CD4-positive, alpha-beta T cell treated with Interleukin-6 at 100 ng/mL for 8 hours (primary cell): ENCODE data around the gene MZB1.

Source experiments
- DNase-seq: peaks from one replicate; pipeline ENCODE4 v3.0.0-alpha.2; 2020; ENCODE audit warnings: mixed read lengths, low spot score

The MZB1 gene, protein sequence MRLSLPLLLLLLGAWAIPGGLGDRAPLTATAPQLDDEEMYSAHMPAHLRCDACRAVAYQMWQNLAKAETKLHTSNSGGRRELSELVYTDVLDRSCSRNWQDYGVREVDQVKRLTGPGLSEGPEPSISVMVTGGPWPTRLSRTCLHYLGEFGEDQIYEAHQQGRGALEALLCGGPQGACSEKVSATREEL

DNA sequence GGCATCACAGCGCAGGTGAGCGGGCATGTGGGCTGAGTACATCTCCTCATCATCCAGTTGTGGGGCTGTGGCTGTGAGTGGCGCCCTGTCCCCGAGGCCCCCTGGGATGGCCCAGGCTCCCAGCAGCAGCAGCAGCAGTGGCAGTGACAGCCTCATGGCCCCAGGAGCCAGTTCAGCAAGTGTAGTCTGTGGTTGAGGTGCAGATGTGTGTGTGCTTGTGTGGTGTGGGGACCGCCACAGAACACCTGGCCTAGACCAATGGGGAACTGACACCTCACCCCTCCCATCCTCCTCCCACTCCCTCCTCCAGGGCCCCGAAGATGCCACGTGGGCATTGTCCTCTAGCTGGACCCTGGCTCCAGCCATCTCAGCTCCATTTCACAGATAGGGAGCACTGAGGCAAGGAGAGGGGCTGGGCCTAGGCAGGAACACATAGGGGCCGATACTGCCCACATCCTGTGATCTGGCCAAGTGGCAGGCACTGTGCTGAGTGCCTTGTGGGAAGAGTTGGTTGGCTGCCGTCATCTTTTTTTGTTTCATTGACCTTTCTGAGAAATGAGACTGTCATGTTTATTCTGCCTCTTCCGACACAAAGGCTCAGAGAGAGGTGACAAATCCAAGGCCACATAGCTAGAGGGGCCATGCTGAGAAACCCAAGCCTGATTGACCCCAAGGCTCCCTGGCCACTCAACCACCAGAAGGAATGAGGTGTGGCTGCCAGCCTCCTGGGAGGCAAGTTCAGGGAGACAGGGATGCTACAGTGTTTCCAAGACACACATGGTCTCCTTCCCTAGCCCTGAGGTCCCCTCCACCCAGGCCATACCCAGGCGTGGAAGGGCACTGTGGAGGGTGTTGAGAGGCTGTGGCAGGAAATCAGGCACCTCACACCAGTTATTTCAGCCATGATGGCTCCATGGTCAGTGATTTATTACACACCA lies at the start of gene MZB1:
TSS of gene MZB1 (minus strand) at position 213 of the 938 bp plus-strand sequence. CDS start at position 156, 57 bp downstream.
- peak; percentile 50 for DNase-seq

DNA sequence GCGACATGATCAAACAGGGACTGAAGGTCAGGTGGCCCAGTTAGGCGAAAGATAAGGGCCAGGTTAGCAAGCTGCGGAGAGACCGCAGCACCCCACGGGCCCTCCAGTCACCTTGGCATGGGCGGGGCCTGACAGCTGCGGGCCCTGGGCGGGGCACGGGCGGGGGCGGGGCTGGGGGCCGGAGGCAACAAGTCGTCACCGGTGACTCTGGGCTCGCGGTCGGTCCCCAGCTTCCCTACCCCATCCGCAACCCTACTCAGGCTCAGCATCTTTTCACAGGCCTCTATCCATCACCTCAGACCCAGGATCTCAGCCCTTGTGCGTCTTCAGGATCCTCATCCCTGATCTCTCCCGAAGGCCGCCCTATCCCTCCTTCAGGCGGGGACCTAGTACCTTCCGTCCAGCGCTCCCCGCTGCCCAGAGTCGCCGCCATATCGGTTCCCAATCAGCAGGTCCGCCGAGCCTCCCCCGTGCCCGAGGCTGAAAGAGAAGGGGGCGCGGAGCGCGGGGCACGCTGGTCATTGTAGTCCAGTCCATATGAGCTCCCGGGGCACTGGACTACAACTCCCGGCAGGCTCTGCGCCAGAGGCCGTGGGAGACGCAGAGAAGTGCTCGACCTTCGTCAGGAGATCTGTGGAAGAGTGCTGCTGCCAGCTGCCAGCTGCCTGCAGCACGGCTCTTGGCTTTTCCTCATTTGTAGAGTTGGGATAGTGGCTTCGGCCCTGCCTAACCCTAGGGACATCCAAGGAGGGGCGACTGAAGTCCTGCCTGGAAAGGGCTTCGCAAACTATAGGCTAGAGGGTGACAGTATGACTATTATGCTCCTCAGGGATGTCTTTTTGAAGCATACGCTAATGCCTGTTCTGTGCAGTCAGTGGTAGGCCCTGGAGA lies 49.5 kb upstream of the MZB1 start, which contains the start of gene DNAJC18:
TSS of gene DNAJC18 (minus strand) at position 513 of the 891 bp plus-strand sequence. CDS start at position 433, 80 bp downstream.
- peak; percentile 89 for DNase-seq

DNA sequence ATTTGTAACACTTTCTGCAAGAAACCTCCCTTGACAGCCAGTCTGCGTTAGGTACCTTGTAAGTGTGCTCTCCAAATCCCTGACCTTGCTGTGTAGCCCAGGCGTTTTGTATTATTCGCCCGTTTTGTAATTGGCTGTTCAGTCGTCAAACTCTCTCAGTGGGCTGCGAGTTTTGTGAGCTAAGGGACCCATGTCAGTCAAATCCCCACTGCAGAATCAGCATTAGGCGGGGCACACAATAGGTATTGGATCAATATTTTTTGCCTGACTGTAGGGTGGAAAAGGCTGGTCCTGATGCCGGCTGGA lies 48.9 kb upstream of the MZB1 start:
- DNase-seq = no peak

DNA sequence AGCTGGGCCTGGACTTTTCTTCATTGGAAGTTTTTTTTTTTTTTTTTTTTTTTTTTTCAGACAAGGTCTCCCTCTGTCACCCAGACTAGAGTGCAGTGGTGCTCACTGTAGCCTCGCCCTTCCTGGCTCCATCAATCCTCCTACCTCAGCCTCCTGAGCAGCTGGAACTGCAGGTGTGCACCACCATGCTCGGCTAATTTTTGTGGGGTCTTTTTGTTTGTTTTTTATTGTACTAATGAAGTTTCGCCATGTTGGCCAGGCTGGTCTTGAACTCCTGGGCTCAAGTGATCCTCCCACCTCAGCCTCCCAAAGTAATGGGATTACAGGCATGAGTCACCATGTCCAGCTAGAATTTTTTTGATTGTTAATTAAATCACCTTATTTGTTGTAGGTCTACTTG lies 46.0 kb upstream of the MZB1 start:
- DNase-seq = no peak

DNA sequence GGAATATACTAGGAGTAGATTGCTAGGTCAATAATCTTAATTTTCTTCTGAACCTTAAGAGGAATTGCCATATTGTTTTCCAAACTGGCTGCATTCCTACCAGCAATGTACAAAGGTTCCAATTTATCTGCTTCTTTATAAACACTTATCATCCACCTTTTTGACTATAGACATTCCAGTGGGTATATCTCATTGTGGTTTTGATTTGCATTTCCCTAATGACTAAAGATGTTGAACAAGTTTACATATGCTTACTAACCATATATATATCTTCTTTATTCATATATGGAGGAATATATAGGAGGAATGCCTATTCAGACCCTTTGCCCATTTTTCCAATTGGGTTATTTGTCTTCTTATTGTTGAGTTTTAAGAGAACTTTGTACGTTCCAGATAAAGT lies 42.0 kb upstream of the MZB1 start:
- DNase-seq = no peak

DNA sequence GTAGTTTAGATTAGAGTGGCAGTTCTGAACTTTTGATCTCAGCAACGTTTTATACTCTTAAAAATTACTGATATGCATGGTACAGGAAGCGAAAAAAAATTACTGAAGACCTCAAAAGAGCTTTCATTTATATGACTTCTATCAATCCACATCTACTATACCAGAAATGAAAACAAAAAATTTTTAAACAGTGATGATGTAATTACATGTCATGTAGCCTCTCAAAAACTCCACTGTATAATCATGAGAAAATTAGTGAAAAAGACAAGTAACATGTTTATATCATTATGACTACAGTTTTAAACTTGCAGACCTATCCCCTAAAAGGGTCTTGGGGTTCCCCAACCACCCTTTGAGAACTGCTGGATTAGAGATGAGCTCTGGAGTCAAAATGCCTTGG lies 40.3 kb upstream of the MZB1 start:
- no peak for DNase-seq

DNA sequence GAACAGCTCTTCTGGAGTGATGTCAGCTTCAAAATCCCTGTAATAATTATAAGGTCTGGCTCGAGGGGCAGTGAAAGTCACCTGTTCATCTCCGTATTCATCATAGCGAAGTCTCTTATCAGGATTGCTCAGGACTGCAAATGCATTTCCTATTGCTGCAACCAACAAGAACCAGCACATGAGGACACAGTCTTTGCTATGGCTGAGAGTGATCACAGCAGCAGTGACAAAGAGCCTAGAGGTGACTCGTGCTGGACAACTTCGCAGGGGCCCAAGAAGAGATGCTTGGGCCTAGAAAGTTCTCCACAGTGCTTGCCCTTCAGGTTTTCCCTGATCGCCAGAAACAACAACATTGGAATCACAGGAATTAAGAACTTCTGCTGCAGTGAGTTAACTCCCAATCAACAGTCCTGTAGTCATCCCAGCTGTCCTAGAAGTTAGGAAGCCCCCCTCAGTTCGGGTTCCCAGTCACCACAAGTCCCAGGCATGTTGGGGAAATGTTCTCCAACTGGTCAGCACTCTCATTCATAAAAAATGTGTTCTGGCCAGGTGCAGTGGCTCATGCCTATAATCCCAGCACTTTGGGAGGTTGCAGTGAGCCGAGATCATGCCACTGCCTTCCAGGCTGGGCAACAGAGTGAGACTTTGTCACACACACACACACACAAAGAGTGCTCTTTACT lies 36.6 kb upstream of the MZB1 start:
- DNase-seq = no peak

DNA sequence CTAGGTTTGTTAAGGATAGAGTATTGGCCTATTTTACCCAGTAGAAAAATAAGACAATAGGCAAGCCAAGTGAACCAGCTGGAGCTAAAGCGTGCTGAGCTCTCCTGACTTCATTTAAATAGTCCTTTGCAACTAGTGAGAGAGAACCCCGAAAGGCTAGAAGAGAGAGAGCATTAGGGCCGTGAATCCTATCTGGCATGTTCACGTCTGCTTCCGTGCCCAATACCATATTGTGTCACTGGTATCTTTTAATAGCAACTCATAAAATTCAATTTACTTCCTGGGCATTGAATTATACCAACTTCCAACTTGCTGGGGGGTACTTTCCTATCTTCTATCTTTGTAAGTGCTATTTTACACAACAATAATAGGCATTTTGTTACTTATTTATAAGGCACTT lies 35.8 kb upstream of the MZB1 start:
- DNase-seq = no peak

DNA sequence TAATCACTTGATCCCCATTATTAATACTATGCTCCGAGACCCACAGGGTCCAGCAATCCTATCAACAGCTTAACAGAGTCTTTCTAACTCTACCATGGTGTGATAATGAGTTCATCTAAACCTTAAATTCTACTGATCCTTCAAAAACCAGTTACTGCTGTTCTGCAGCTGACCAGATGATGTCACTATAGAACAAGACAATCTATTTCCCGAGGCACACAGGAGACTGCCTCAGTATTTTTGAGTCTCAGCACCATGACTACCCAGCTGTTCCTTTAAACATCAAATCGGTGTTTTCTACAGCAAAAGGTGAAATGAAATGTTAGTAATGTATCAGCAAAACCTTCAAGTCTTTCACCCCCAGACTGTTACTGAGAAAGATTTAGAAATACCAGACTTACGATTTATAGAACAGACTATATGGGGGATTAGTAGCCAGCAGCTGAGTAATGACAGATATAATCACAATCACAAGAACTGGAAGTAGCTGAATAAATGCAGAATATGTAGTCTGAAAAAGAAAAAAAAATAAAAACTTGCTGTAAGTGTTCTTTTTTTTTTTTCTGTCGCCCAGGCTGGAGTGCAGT lies 32.7 kb upstream of the MZB1 start:
- peak; percentile 78 for DNase-seq

DNA sequence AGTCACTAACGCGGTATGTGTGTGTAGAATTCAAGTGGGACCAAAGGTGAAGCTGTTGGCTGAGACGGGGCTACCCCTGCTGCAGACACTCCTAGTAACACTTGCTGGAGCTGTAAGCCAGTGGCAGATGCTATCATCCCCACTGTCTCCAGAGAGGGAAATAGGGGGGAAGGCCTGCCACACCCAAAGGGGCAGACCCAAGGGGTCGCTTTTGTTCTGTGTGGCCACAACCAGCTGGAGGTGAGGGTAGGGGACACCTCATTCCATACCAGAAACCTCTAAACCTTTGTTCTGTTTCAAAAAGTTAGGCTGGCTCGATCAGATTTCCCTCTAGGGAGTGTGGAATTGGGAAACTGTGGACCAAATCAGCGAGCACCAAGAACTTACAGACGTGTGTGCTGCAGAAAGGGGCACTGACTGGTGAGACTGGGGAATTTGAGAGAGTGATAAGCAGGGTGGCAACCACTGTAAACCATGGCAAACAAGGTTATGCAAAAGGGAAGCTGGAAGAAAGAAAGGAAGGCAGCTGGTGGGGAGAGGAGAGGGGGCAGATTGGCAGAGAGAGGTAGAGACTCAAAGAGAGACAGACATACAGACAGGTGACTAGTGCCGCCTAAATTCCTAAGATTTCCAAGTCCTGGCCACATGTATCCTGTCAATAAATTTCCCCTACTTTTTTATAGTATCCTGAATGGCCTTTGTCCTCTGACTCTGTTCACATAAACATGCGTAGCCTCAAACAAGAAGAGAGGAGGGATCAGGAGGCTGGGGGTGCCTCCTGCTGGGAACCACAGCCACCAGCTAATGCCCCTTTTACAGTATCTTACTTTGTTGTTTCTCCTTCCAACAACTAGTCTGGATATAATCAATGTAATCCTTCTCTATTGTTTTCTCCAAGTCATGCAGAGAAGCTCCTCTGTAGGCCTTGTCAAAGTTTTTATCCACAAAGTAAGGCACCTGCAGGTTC lies 29.8 kb upstream of the MZB1 start:
- DNase-seq = no peak

DNA sequence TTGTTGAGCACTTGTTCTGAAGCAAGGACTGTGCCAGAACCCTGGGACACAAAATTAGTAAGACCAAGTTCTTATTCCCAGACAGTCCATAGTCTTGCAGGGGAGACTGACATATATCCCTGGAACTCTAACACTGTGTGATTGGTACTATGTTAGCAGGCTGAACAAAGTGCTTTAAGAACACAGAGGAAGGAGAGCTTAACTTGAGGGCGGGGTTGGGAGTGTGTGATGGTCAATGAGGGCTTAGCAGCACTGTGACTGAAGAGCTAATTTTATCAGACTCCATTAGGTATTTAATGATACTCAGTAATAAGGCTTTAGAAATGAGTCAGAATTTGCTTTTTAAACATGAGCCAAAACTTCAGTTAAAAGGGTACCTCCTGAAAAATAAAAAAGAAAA lies 29.1 kb upstream of the MZB1 start:
- no peak for DNase-seq

DNA sequence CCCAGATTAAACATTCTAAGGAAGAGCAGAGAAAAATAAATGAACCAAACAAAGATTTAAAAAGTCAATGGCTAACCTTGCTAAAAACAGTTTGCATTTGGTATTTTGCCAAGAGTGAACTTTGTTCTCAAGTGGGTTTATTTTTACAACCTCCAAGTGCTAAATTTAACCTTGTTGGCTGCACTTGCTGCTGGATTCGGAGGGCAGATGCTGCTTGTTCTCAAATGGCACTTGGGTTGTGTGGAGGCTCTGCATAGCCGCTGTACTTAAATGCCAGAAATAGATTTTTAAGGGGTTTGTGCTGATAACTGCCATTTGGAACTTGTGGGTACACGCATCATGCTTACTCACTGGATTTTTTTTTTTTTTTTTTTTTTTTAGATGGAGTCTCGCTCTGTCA lies 27.5 kb upstream of the MZB1 start:
- DNase-seq = no peak

DNA sequence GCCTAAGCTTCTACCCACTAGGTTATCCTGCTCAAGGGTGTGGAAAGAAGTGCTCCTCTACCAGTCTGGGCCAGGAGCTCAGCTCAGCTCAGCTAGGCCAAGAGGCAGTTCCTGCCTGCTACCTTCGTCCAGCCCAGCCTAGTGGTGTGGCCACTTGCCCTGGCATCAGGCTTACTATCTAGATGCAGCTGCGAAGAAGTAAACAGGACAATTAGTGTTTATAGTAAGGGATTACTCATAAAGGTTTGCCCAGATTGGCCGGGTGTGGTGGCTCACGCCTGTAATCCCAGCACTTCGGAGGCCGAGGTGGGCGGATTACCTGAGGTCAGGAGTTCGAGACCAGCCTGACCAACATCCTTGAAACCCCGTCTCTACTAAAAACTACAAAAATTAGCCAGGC lies 26.9 kb upstream of the MZB1 start:
- no peak for DNase-seq

DNA sequence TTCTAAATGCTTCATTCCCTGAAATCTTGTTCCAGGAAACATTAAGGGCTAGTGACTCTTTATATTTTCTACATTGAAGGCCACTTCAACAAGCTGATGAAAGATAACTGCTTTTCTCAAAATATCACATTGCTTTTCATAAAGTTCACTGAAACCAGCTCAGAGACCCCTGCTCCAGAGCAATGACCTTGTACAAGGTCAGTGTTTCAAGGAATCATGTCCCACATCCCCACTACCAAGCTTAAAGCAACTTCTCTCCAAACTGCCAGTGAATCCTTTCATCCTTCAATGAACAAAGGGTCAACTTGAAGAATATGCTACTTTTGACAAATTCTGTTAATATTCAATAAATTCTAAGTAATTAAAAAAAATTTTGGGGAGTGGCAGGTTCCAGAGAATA lies 26.2 kb upstream of the MZB1 start:
- no peak for DNase-seq

DNA sequence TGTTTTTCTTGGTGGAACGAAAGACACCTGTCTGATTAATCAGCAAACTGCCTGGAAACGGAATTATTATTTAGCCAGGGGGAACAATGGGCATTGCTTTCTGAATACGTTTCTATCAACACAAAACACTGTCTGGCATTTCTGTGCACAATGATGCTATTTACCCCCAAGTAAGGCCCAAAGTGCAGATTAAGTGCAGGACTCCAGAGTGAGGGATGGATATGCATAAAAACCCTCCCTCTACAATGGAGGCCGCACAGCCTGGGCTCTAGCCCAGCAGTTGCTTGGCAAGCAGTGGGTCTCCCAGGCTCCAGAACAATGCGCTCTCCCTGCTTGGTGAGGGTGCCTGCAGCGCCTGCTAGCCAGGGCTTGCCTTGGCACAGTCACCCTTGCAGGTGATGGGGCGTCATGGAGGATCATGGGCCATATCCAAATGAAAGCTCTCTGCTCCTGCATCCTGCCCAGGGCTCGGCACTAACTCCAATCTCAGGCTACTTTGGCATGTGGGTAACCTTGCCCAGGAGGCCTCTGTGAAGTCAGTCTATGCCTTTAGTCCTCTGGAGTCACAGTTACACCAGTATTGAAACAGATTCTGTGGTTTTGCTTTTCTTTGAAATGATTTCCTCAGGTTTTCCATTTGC lies 25.6 kb upstream of the MZB1 start:
- no peak for DNase-seq

DNA sequence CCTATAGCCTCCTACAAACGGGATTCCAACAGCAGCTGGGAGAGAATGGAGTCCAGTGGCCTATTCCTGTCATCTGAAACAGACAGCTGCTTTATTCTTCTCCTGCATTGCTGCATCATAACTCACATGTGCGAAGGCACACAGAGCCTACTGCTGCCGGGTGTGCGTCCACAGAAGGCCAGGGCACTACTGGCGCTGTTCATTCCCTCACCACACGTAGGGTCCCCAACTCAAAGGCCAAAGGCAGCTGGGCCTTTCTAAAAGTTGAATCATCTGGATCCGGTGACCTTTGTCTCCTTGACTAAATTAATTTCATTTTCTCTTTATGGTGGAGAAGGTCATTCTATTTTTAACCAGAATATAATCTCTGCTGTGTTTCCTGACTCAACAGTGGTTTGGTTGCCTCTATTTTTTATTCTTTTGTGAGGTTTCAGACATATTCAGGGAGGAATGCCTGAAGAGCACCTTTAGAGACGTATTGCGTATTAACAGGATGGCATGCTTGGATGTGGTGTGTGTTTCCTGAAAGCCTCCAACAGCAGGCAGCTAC lies 24.9 kb upstream of the MZB1 start:
- no peak for DNase-seq

DNA sequence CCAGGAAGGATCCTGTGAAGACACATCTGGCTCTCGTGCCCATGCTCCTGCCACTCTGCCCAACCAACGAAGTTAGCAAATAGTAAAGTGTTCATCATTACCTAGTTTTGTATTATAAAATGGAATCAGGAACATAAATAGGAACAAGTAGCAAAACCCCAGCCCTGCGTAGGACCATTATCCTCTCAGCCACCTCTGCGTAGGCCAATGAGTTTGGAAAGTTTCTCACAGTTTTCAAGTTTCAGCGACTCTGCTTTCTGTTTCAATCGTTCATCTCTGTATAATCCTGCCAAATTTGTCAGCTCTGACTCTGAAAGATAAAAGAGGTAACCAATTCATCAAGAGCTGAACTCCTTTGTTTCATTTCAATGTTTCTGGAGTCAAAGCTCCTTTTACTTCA lies 24.2 kb upstream of the MZB1 start:
- no peak for DNase-seq

DNA sequence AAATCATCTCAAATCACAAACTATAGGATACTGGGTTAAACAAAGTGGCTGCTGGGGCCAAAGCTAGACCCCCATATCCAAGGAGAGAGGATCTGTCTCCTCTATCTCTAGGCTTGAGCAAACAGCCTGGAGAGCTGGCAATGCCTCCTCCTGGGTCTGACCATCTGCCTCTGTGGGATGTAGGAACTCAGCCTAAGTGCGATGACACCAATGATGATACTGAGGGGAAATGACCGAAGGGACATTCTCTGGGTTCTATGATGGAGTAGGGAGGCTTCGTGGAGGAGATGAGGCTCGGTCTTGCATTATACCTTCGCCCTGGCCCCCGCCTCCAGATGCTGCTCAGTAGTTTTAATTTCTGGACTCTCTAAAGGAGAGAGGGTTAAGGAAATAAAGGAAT lies 23.4 kb upstream of the MZB1 start:
- no peak for DNase-seq

DNA sequence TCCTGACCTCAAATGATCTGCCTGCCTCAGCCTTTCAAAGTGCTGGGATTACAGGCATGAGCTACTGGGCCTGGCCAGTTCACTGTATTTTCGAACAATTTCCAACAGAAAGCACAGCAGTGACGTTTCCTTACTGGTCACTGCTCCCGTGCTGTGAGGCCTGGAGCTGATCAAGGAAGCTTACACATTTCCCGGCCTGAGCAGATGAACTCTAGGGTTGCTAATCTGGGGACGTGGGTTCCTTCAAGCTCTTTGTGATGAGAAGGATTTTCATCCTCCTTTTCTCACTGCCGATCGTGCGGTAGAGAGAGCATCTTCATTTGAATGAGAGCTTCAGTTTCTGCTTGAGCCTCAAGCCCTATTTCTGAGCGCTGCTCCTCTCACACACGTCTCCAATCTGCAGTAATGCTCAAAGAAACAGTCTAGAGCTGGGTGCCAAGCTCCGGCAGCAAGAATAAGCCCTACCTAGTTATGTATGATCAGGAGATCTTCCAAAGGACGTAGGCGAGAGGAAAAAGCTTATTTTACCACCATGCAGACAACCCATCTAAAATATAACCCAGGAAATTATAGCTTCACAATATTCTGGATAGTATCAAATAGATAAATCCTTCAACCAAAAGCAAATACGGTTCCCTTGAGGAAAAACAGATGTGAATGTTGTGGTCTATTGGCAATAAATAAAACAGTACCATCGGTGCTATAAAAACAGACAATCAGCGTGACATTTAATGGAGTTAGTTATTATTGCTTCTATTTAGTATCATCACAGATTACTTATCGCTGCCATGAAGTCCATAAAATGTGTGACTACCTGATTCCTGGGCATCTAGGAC lies 21.5 kb upstream of the MZB1 start:
- no peak for DNase-seq
